Activated naive CD4-positive, alpha-beta T cell treated with anti-CD3 and anti-CD28 coated beads, Interleukin-2, amount 10 ng/mL, durations not matched to agents 7 days and 5 days (primary cell): Measurements from ENCODE around the gene TSKS.

ENCODE experiments used
- CTCF ChIA-PET: fragments of 350-600 bp; sonication (Branson Sonifier 250); formaldehyde crosslinking; loops from one replicate; lab custom pipeline; 2021; ENCODE audit warnings: antibody characterized with exemption; lab: Charles Lee
- DNase-seq: peaks from one replicate; pipeline ENCODE4 v3.0.0-alpha.2; 2020
- H3K27ac Mint-ChIP-seq: one replicate; pipeline ENCODE4 v1.8.0; 2021; ENCODE audit warnings: mild to moderate bottlenecking, moderate library complexity, mixed read lengths
- H3K27me3 Mint-ChIP-seq: one replicate; pipeline ENCODE4 v1.8.0; 2021; ENCODE audit warnings: mild to moderate bottlenecking, mixed read lengths
- H3K36me3 Mint-ChIP-seq: one replicate; pipeline ENCODE4 v1.8.0; 2021; ENCODE audit warnings: mixed read lengths
- H3K4me1 Mint-ChIP-seq: one replicate; pipeline ENCODE4 v1.8.0; 2021; ENCODE audit warnings: mixed read lengths
- H3K4me3 Mint-ChIP-seq: one replicate; pipeline ENCODE4 v1.8.0; 2021; ENCODE audit warnings: mild to moderate bottlenecking, moderate library complexity, mixed read lengths
- H3K9me3 Mint-ChIP-seq: one replicate; pipeline ENCODE4 v1.8.0; 2021; ENCODE audit warnings: mixed read lengths

Gene TSKS

GRCh38 chr19:49763230-49763629, at the start of gene TSKS:
TSKS (minus strand) TSS chr19:49763306; CDS start chr19:49763247, 59 bp downstream.
- Mint-ChIP-seq H3K27me3 (peaks cover 11% of the 10 kb centered on the region), H3K9me3 (no peaks in the 10 kb centered on the region), H3K4me1 (peaks cover 20% of the 10 kb centered on the region), H3K4me3 (no peak within 1 kb of the TSS), H3K27ac (peak within 1 kb of the TSS; percentile 77), H3K36me3 (peaks cover 6% of the 10 kb centered on the region)
- no peak for DNase-seq
- CTCF ChIA-PET, result no interaction called here

GRCh38 chr19:49812452-49812996, 49.4 kb upstream of the TSKS start:
- peaks cover 7% of the 10 kb centered on the region for H3K36me3 Mint-ChIP-seq
- H3K27me3 Mint-ChIP-seq, result peaks cover 4% of the 10 kb centered on the region
- CTCF ChIA-PET, result interaction anchor here (0.8 to 1.0 kb wide), 2 partner anchors 95 to 96 kb away, joined by 3 to 5 read pairs; no protein-coding TSS in a partner anchor
- peak overlapping the region; percentile 88 for H3K4me3 Mint-ChIP-seq
- H3K4me1 Mint-ChIP-seq, result peaks cover 50% of the 10 kb centered on the region
- no peaks in the 10 kb centered on the region for H3K9me3 Mint-ChIP-seq
- H3K27ac Mint-ChIP-seq, result peak overlapping the region; percentile 93
- DNase-seq, result no peak

- CTCF ChIA-PET, result no interaction called here
Measured at GRCh38 chr19:49811328-49811727, 48.2 kb upstream of the TSKS start.

GRCh38 chr19:49809941-49810389, 46.9 kb upstream of the TSKS start:
- H3K27me3 Mint-ChIP-seq, result no peaks in the 10 kb centered on the region
- peak overlapping the region; percentile 80 for H3K4me3 Mint-ChIP-seq
- peaks cover 11% of the 10 kb centered on the region for H3K36me3 Mint-ChIP-seq
- no peaks in the 10 kb centered on the region for H3K9me3 Mint-ChIP-seq
- H3K4me1 Mint-ChIP-seq, result peaks cover 48% of the 10 kb centered on the region
- DNase-seq, result no peak
- CTCF ChIA-PET, result interaction anchor here (0.8 to 1.2 kb wide), 2 partner anchors 82 to 92 kb away, joined by 3 read pairs; no protein-coding TSS in a partner anchor
- H3K27ac Mint-ChIP-seq, result peak overlapping the region; percentile 73

More at GRCh38 chr19:49811328-49811727, 48.2 kb upstream of the TSKS start:
- DNase-seq, result no peak
- no peaks in the 10 kb centered on the region for H3K9me3 Mint-ChIP-seq
- H3K36me3 Mint-ChIP-seq, result peaks cover 7% of the 10 kb centered on the region
- H3K4me3 Mint-ChIP-seq, result no peak overlapping the region
- H3K27me3 Mint-ChIP-seq, result no peaks in the 10 kb centered on the region
- H3K4me1 Mint-ChIP-seq, result peaks cover 48% of the 10 kb centered on the region
- H3K27ac Mint-ChIP-seq, result no peak overlapping the region

- Mint-ChIP-seq H3K27ac (peak overlapping the region; percentile 78), H3K27me3 (no peaks in the 10 kb centered on the region), H3K4me1 (peaks cover 44% of the 10 kb centered on the region), H3K36me3 (peaks cover 11% of the 10 kb centered on the region), H3K9me3 (no peaks in the 10 kb centered on the region), H3K4me3 (peak overlapping the region; percentile 80)
- peak; percentile 64 for DNase-seq
- CTCF ChIA-PET, result interaction anchor here (0.8 to 1.2 kb wide), 2 partner anchors 82 to 91 kb away, joined by 3 read pairs; no protein-coding TSS in a partner anchor
Measured at GRCh38 chr19:49809160-49809940, 46.2 kb upstream of the TSKS start.

- no peaks in the 10 kb centered on the region for H3K9me3 Mint-ChIP-seq
- H3K4me3 Mint-ChIP-seq, result peak overlapping the region; percentile 80
- no peaks in the 10 kb centered on the region for H3K27me3 Mint-ChIP-seq
- H3K27ac Mint-ChIP-seq, result peak overlapping the region; percentile 78
- peaks cover 16% of the 10 kb centered on the region for H3K36me3 Mint-ChIP-seq
- DNase-seq, result peak; percentile 93
- CTCF ChIA-PET, result no interaction called here
- H3K4me1 Mint-ChIP-seq, result peaks cover 44% of the 10 kb centered on the region
Measured at GRCh38 chr19:49808711-49809159, 45.6 kb upstream of the TSKS start.

GRCh38 chr19:49807904-49808675, 45.0 kb upstream of the TSKS start:
- H3K4me1 Mint-ChIP-seq, result peaks cover 39% of the 10 kb centered on the region
- H3K9me3 Mint-ChIP-seq, result no peaks in the 10 kb centered on the region
- peak overlapping the region; percentile 18 for H3K4me3 Mint-ChIP-seq
- no peak for DNase-seq
- no peaks in the 10 kb centered on the region for H3K27me3 Mint-ChIP-seq
- CTCF ChIA-PET, result no interaction called here
- H3K36me3 Mint-ChIP-seq, result peaks cover 22% of the 10 kb centered on the region
- H3K27ac Mint-ChIP-seq, result peak overlapping the region; percentile 58

GRCh38 chr19:49807058-49807903, 44.2 kb upstream of the TSKS start:
- CTCF ChIA-PET, result no interaction called here
- Mint-ChIP-seq H3K27me3 (no peaks in the 10 kb centered on the region), H3K36me3 (peaks cover 26% of the 10 kb centered on the region), H3K4me3 (no peak overlapping the region), H3K4me1 (peaks cover 31% of the 10 kb centered on the region), H3K9me3 (no peaks in the 10 kb centered on the region), H3K27ac (peak overlapping the region; percentile 80)
- DNase-seq, result no peak

GRCh38 chr19:49806620-49806959, 43.5 kb upstream of the TSKS start:
- no peak for DNase-seq
- Mint-ChIP-seq H3K4me3 (no peak overlapping the region), H3K4me1 (peaks cover 27% of the 10 kb centered on the region), H3K36me3 (peaks cover 28% of the 10 kb centered on the region), H3K27me3 (no peaks in the 10 kb centered on the region), H3K9me3 (no peaks in the 10 kb centered on the region), H3K27ac (no peak overlapping the region)
- CTCF ChIA-PET, result no interaction called here

GRCh38 chr19:49805822-49806619, 42.9 kb upstream of the TSKS start:
- CTCF ChIA-PET, result no interaction called here
- peaks cover 27% of the 10 kb centered on the region for H3K4me1 Mint-ChIP-seq
- H3K27ac Mint-ChIP-seq, result no peak overlapping the region
- no peaks in the 10 kb centered on the region for H3K9me3 Mint-ChIP-seq
- no peak for DNase-seq
- H3K36me3 Mint-ChIP-seq, result peaks cover 28% of the 10 kb centered on the region
- H3K27me3 Mint-ChIP-seq, result no peaks in the 10 kb centered on the region
- no peak overlapping the region for H3K4me3 Mint-ChIP-seq

- Mint-ChIP-seq H3K9me3 (no peaks in the 10 kb centered on the region), H3K27me3 (no peaks in the 10 kb centered on the region)
Measured at GRCh38 chr19:49803529-49803856, 40.4 kb upstream of the TSKS start.

GRCh38 chr19:49802836-49803528, 39.9 kb upstream of the TSKS start:
- peaks cover 8% of the 10 kb centered on the region for H3K4me1 Mint-ChIP-seq
- no peak overlapping the region for H3K4me3 Mint-ChIP-seq
- peaks cover 35% of the 10 kb centered on the region for H3K36me3 Mint-ChIP-seq
- no peak overlapping the region for H3K27ac Mint-ChIP-seq
- H3K9me3 Mint-ChIP-seq, result no peaks in the 10 kb centered on the region
- CTCF ChIA-PET, result interaction anchor here (0.9 kb wide), 1 partner anchor 9 kb away, joined by 3 read pairs; no protein-coding TSS in a partner anchor
- no peaks in the 10 kb centered on the region for H3K27me3 Mint-ChIP-seq
- DNase-seq, result no peak

More at GRCh38 chr19:49803529-49803856, 40.4 kb upstream of the TSKS start:
- no peak overlapping the region for H3K27ac Mint-ChIP-seq
- peaks cover 13% of the 10 kb centered on the region for H3K4me1 Mint-ChIP-seq
- H3K4me3 Mint-ChIP-seq, result no peak overlapping the region
- peaks cover 33% of the 10 kb centered on the region for H3K36me3 Mint-ChIP-seq
- CTCF ChIA-PET, result interaction anchor here (0.9 kb wide), 1 partner anchor 10 kb away, joined by 3 read pairs; no protein-coding TSS in a partner anchor
- no peak for DNase-seq
